NCI-H187 (cell line): ENCODE data around the gene MIEF1.

Experiments
- DNase-seq, 2 experiments: peaks; one replicate each; lab custom pipeline; 2025; lab: John Stamatoyannopoulos, UW

The MIEF1 gene

DNA sequence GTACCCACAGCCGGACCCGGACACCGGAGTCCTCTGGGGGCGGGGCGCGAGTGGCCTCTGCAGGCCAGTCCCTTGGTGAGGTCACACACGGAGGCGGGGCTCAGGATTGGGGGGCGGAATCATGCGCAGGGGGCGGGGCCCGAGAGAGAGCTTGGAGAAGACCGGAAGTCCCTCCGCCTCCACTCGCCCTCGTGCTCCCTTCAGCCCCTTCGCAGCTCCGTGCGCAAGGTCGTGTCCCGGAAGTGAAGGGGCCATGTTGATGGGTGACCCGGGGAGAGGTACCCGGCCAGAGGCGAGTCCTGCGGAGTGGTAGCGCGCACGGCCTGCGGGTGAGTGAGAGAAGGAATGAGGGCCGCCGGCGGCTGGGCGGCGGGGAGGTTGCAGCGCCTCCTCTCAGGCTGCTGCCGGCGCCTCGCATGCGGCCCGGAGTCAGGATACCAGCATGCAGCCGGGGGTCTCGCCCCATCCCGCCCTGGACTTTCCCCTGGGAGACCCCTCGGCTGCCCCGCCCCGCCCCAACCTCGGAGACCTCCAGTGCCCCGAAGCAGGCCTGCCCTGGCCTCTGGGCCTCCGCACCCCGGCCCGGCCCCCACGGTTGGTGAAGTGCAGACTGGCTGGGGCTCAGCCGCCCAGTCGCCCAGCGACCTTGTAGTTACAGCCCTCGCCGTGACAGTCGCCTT lies at the start of gene MIEF1:
Gene MIEF1 (plus strand): TSS at position 182 of the 680 bp plus-strand sequence. CDS start 9,005 bp downstream, outside the sequence.
- DNase-seq: peak; percentile 54 to 81

- DNase-seq: no peak
Observed at GRCh38 chr22:39452740-39453040, 49.4 kb upstream of the MIEF1 start.

DNA sequence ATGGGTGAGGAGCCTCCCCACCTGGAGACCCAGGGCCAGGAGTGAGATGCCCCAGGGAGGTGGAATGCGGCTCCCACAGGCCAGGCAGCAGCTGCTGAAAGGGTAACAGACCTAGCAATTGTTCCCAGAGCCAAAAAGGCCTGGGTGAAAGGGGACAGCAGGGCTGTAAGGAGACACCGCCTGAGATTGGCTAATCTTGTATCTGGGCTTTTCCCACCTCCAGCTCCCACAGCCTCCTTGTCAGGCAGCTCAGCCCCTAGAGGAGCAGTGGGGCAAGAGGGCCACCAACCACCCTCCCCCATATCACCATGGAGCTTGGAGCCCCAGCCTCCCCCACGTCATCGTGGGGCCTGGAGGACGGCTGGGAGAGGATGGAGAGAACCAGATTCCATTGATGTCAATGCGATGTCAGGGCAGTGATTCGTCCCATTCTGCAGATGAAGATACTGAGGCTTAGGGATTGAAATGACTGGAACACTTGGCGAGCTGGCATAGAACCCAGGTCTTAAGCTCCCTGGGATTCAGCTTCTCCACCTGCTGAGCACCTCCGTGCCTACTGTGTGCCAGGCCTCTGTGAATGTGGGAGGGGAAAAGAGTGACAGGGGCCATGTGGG lies 48.2 kb upstream of the MIEF1 start:
- no peak for DNase-seq

GRCh38 chr22:39454385-39454871 lies 47.7 kb upstream of the MIEF1 start:
- DNase-seq: no peak

DNA sequence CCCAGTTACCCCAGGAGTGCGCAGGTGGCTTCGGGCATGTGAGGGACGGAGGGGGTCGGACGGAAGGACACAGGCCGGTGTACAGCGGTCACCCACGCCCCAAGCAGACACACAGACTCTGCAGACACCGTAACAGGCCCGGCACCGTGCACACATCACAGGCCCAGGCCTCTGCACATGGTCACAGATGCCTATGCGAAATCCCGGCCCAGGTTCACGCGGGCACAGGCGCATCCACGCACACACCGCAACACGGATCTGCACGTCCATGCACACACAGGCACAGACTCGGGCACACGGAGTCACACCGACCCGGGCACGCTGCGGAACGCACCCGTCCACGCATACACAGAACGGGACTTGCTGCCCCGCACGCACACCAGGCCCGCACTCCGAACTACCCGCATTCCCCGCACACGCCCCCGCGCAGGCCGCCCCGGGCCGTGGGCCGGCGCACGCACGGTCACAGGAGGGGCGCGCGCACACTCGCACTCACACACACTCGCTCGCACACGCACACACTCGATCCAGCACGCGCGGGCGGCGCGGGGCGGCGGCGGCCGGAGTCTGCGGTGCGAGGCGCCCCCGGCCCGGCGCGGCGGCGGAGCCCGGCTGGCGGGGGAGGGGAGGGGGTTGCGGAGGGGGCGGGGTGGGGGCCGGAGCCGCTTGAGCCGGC lies 45.4 kb upstream of the MIEF1 start, which contains the start of gene MGAT3:
Gene MGAT3 (plus strand): TSS at position 491 of the 676 bp plus-strand sequence. CDS start 30,336 bp downstream, outside the sequence.
- DNase-seq: no peak

DNA sequence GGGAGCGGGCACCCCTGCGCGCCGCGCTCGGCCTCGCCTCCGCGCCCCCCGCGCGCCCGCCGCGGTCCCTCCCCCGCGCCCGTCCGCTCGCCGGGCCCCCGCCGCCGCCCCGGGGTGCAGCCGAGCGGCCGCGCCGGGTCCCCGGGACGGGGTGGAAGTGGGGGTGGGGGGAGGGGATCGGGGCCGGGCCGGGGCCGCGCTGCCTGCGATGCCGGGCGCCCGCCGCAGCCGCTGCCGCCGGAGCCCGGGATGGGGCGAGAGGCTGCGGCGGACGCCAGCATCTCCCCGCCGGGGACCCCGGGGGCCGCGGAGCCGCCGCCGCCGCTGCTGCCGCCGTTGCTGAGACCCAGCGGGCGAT lies 44.9 kb upstream of the MIEF1 start:
- DNase-seq: no peak

- no peak for DNase-seq
Observed at GRCh38 chr22:39457556-39458443, 44.3 kb upstream of the MIEF1 start.

- no peak for DNase-seq
Observed at GRCh38 chr22:39458444-39459083, 43.5 kb upstream of the MIEF1 start.

GRCh38 chr22:39459681-39460080 lies 42.4 kb upstream of the MIEF1 start:
- DNase-seq: no peak

- DNase-seq: no peak
Observed at GRCh38 chr22:39462443-39463221, 39.5 kb upstream of the MIEF1 start.

DNA sequence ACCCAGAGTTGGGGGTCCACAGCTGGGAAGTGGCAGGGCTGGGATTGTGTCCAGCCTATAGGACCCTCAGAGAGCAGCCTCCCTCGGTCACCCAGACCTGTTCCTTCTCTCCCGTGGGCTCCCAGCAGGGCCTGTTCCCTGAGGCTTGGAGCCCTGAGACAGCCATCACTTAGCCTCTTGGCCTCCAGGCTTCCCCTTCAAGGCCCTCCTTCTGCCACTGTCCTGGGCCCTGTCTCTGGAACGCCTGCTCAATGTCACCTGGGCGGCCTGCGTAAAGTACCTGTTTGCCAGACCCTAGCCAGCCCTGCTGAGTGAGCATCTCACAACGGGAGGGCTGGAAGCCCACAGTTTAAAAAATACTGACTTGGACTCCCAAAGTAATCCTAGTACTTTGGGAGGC lies 38.8 kb upstream of the MIEF1 start:
- no peak for DNase-seq

DNA sequence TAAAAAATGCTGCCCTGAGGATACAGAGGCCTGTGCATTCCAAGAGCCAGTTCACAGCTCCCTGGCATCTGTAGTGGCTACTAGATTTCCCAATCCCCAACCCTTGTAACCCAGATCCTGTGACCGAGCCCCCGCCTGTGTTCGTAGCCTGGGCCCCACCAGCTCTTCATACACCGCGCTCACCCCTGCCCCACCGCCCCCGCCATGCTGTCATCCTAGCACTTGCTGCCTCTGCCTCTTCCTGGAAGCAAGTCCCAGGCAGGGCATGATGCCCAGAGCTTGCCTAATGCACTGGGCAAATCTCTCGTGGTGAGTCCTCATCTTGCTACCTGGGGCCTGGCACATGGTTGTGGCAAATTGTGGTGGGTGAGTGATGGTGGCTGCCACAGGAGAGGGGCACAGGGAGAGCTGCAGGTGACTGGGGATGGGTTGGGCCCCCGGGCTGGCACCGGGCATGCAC lies 38.1 kb upstream of the MIEF1 start:
- DNase-seq: no peak

GRCh38 chr22:39466228-39467006 lies 35.7 kb upstream of the MIEF1 start:
- no peak for DNase-seq

DNA sequence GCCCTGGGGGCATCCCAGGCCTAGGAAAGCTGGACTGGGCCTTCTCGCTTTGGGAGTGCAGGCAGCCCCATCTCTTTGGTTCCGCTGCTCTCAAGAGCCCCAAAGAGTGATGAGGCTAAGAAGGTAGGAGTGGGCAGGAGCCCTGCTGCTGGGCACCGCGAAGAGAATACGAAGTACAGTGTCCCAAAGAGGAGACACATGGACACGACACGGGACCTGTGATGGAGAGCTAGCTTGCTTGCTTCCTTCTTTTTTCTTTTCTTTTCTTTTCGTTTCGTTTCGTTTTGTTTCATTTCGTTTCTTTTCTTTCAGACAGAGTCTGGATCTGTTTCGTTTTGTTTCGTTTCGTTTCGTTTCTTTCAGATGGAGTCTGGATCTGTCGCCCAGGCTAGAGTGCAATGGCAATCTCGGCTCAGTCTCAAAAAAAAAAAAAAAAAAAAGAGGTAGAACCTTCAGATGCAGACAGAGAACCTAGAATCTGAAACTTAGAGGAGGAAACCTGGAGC lies 34.6 kb upstream of the MIEF1 start:
- no peak for DNase-seq

- no peak for DNase-seq
Observed at GRCh38 chr22:39468487-39469325, 33.4 kb upstream of the MIEF1 start.

DNA sequence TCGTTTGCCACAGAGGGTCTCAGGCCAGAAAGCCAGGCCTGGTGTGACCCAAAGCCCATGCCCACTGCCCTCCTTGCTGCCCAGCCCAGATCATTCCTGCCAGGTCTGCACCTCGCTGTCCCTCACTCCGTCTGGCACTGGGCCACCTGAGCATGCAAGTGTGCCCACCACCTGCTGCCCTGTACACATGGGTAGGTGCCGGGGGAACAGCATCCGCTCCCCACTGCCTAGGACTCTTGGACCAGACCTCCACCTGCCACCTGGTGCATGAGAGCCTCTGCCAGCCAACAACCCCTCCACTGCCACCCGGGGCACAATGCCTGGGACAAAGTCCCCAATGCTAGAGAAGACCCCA lies 32.8 kb upstream of the MIEF1 start:
- DNase-seq: no peak

DNA sequence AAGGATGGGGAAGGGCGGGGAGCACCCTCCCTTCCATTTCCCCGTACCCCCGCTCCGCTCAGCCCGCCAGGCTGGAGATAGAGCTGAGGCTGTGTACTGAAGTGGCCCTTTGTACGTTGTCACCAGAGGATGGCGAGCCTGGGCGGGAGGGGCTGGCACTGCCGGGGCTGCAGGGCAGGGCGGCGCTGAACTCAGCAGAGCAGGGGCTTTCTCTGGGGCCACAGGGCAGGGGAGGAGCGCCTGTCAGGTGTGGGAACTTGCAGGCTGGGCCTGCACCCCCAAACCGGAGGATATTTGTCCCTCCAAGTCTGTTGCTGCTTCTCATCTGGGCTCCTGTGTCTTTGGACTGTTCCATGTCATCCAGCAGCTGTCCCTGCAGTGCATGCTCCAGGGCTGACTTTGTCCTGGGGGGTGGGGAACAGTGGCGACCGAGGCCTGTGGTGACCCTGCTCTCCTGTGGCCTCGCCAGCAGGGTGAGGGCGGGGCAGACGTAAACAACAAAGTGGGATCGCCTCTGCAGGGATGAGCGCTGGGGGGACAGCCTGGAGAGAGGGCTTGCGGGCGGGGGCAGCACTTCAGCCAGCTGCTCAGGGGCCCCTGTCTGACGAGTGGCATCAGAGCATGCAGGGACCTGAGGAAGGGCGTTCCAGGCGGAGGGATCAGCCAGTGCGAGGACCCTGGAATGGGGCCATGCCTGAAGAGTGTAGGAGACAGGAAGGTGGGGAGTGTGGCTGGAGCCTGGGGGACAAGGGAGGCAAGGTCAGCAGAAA lies 32.2 kb upstream of the MIEF1 start:
- peak; percentile 14 to 24 for DNase-seq
